PC-3 (cell line): ENCODE measurements around the gene SEMA6B.

Experiments used
- EZH2phosphoT487 ChIP-seq: fragments of 300-600 bp; sonication (generic); IDR thresholded peaks from 2 replicates; pipeline ENCODE4 v1.6.1; 2018; ENCODE audit warnings: mild to moderate bottlenecking, antibody characterized with exemption, low read length, borderline replicate concordance
- TF ChIP-seq, protein P1 (sequence below): fragments of 300-600 bp; sonication (generic); conservative IDR thresholded peaks from 2 replicates; pipeline ENCODE4 v1.5.1; 2017; ENCODE audit warnings: antibody characterized with exemption, low read depth, mild to moderate bottlenecking, low read length

DNA sequence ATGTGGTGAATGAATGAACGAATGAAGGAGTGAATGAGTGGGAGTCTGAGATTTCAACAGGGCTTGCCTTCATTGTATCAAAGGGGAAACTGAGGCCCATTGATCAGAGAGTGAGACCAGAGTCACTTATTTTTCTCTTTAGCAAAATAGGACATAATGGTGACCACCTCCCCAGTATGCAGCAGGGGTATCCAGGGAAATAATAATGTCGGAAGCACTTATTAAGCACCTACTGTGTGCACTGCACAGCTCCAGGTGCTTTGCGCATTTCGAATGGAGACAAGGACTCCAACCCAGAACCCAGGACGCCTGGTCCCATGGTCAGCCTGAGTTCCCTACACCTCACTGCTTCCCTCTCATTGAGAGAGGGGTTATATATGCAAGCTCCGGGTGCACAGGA, 26.8 kb upstream of the SEMA6B start:
- TF ChIP-seq, protein P1, sequence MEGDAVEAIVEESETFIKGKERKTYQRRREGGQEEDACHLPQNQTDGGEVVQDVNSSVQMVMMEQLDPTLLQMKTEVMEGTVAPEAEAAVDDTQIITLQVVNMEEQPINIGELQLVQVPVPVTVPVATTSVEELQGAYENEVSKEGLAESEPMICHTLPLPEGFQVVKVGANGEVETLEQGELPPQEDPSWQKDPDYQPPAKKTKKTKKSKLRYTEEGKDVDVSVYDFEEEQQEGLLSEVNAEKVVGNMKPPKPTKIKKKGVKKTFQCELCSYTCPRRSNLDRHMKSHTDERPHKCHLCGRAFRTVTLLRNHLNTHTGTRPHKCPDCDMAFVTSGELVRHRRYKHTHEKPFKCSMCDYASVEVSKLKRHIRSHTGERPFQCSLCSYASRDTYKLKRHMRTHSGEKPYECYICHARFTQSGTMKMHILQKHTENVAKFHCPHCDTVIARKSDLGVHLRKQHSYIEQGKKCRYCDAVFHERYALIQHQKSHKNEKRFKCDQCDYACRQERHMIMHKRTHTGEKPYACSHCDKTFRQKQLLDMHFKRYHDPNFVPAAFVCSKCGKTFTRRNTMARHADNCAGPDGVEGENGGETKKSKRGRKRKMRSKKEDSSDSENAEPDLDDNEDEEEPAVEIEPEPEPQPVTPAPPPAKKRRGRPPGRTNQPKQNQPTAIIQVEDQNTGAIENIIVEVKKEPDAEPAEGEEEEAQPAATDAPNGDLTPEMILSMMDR: no peak
- TF ChIP-seq EZH2phosphoT487: no peak
